ENCODE measurements around the gene CRHBP. TPM values are rescaled to one million over a fixed set of nuclear protein-coding genes. Genes with fewer than 3 reads are reported as not detected.
"Not testable (repeated sequence)": the region's sequence is repeated elsewhere in the genome, so short reads cannot be mapped to it uniquely, and the experiment has no call there.

CRHBP gene
- total RNA-seq, 1 donor from 2014 or later = 0.51 TPM

GRCh38 chr5:76943006-76943405 lies 9.8 kb upstream of the CRHBP start:
- no peaks in the 10 kb centered on the region for H3F3A ChIP-seq (ENCODE audit: low read depth)
- no peak overlapping the region for H3K27ac ChIP-seq
- H3K9me3 Mint-ChIP-seq = no peaks in the 10 kb centered on the region
- no peaks in the 10 kb centered on the region for H3K9me3 ChIP-seq (ENCODE audit: low read depth)
- peaks cover 9% of the 10 kb centered on the region for H3K27me3 Mint-ChIP-seq (ENCODE audit: insufficient read depth, low read depth)
- H3K4me1 ChIP-seq = no peaks in the 10 kb centered on the region
- DNase-seq (ENCODE audit: low spot score) = no peak
- H3K4me3 ChIP-seq = no peak overlapping the region
- H3K4me2 ChIP-seq = no peak overlapping the region
- H3K36me3 Mint-ChIP-seq = no peaks in the 10 kb centered on the region
- no peaks in the 10 kb centered on the region for H3K36me3 ChIP-seq
- no peaks in the 10 kb centered on the region for H3K4me1 Mint-ChIP-seq
- no peak overlapping the region for H3K27ac Mint-ChIP-seq
- no peak overlapping the region for H3K4me3 Mint-ChIP-seq
- H3K79me2 ChIP-seq (ENCODE audit: low read depth) = no peaks in the 10 kb centered on the region
- TF ChIP-seq EZH2 (IDR thresholded peaks at IDR 0.05) (no peak), EZH2phosphoT487 (IDR thresholded peaks at IDR 0.05) (no peak), CTCF (IDR thresholded peaks at IDR 0.05) (no peak)
- H2AFZ ChIP-seq (replicated peaks) = no peak overlapping the region
- H4K20me1 ChIP-seq (ENCODE audit: low read depth) = no peaks in the 10 kb centered on the region
- no peak overlapping the region for H3K9ac ChIP-seq
- H3K27me3 ChIP-seq = no peaks in the 10 kb centered on the region

GRCh38 chr5:76944638-76945037 lies 8.2 kb upstream of the CRHBP start:
- Mint-ChIP-seq H3K9me3 (no peaks in the 10 kb centered on the region), H3K27ac (no peak overlapping the region), H3K36me3 (no peaks in the 10 kb centered on the region), H3K4me1 (no peaks in the 10 kb centered on the region), H3K27me3 (ENCODE audit: insufficient read depth, low read depth) (peaks cover 9% of the 10 kb centered on the region), H3K4me3 (no peak overlapping the region)
- no peaks in the 10 kb centered on the region for H4K20me1 ChIP-seq (ENCODE audit: low read depth)
- H3K4me2 ChIP-seq = no peak overlapping the region
- TF ChIP-seq EZH2phosphoT487 (IDR thresholded peaks at IDR 0.05) (no peak), EZH2 (IDR thresholded peaks at IDR 0.05) (no peak), CTCF (IDR thresholded peaks at IDR 0.05) (no peak)
- H3F3A ChIP-seq (ENCODE audit: low read depth) = no peaks in the 10 kb centered on the region
- DNase-seq (ENCODE audit: low spot score) = no peak
- H2AFZ ChIP-seq (replicated peaks) = no peak overlapping the region
- H3K4me1 ChIP-seq = no peaks in the 10 kb centered on the region
- H3K27ac ChIP-seq = no peak overlapping the region
- H3K9me3 ChIP-seq (ENCODE audit: low read depth) = no peaks in the 10 kb centered on the region
- no peaks in the 10 kb centered on the region for H3K36me3 ChIP-seq
- H3K4me3 ChIP-seq = no peak overlapping the region
- no peak overlapping the region for H3K9ac ChIP-seq
- no peaks in the 10 kb centered on the region for H3K79me2 ChIP-seq (ENCODE audit: low read depth)
- H3K27me3 ChIP-seq = no peaks in the 10 kb centered on the region

GRCh38 chr5:76945238-76945637 lies 7.6 kb upstream of the CRHBP start:
- H3K27ac Mint-ChIP-seq; H3K9me3 Mint-ChIP-seq; H4K20me1 ChIP-seq (ENCODE audit: low read depth); H2AFZ ChIP-seq (replicated peaks); H3K27ac ChIP-seq; H3K36me3 ChIP-seq; DNase-seq (ENCODE audit: low spot score); H3K4me3 ChIP-seq; H3K27me3 Mint-ChIP-seq (ENCODE audit: insufficient read depth, low read depth); H3K4me1 Mint-ChIP-seq; H3K9ac ChIP-seq; H3K27me3 ChIP-seq; H3K79me2 ChIP-seq (ENCODE audit: low read depth); H3F3A ChIP-seq (ENCODE audit: low read depth); H3K4me1 ChIP-seq; H3K4me3 Mint-ChIP-seq; H3K36me3 Mint-ChIP-seq; H3K9me3 ChIP-seq (ENCODE audit: low read depth); H3K4me2 ChIP-seq: not testable (repeated sequence)

GRCh38 chr5:76946090-76946489 lies 6.8 kb upstream of the CRHBP start:
- no peak for DNase-seq (ENCODE audit: low spot score)
- H4K20me1 ChIP-seq (ENCODE audit: low read depth) = no peaks in the 10 kb centered on the region
- H3K79me2 ChIP-seq (ENCODE audit: low read depth) = no peaks in the 10 kb centered on the region
- H3K36me3 ChIP-seq = no peaks in the 10 kb centered on the region
- H2AFZ ChIP-seq (replicated peaks) = no peak overlapping the region
- no peaks in the 10 kb centered on the region for H3K9me3 Mint-ChIP-seq
- H3K4me2 ChIP-seq = no peak overlapping the region
- H3K4me1 ChIP-seq = no peaks in the 10 kb centered on the region
- H3K36me3 Mint-ChIP-seq = no peaks in the 10 kb centered on the region
- no peaks in the 10 kb centered on the region for H3F3A ChIP-seq (ENCODE audit: low read depth)
- H3K9ac ChIP-seq = no peak overlapping the region
- TF ChIP-seq CTCF (IDR thresholded peaks at IDR 0.05) (no peak), EZH2phosphoT487 (IDR thresholded peaks at IDR 0.05) (no peak), EZH2 (IDR thresholded peaks at IDR 0.05) (no peak)
- no peak overlapping the region for H3K27ac Mint-ChIP-seq
- H3K27me3 ChIP-seq = peaks cover 9% of the 10 kb centered on the region
- no peaks in the 10 kb centered on the region for H3K9me3 ChIP-seq (ENCODE audit: low read depth)
- H3K4me3 Mint-ChIP-seq = no peak overlapping the region
- H3K27ac ChIP-seq = no peak overlapping the region
- peaks cover 8% of the 10 kb centered on the region for H3K27me3 Mint-ChIP-seq (ENCODE audit: insufficient read depth, low read depth)
- no peak overlapping the region for H3K4me3 ChIP-seq
- H3K4me1 Mint-ChIP-seq = no peaks in the 10 kb centered on the region
